AG04450 (cell line): ENCODE data around the gene PSMD13. TPM values are rescaled to one million over a fixed set of nuclear protein-coding genes. Genes with fewer than 3 reads are reported as not detected.
"Not testable (repeated sequence)": the region's sequence is repeated elsewhere in the genome, so short reads cannot be mapped to it uniquely, and the experiment has no call there.

Experiments used
- CTCF ChIA-PET: fragments of 300-600, 350-600 bp; formaldehyde crosslinking; extraction: SDS; loops from one replicate; lab custom pipeline; 2022; ENCODE audit warnings: antibody characterized with exemption, inconsistent platforms; lab: Charles Lee
- POLR2A ChIA-PET: fragments of 350-600 bp; formaldehyde crosslinking; extraction: SDS; loops from one replicate; lab custom pipeline; 2021; ENCODE audit warnings: antibody characterized with exemption, inconsistent platforms; lab: Yijun Ruan, JAX
- DNase-seq: peaks from one replicate; pipeline ENCODE4 v3.0.0-alpha.2; 2011; ENCODE audit warnings: low read depth, low spot score
- H3K27ac ChIP-seq: one replicate; pipeline ENCODE4 v1.5.1; 2012; ENCODE audit warnings: low read depth, low read length, control low read depth
- H3K27me3 ChIP-seq: one replicate; pipeline ENCODE4 v1.6.0; 2012; ENCODE audit warnings: low read length; ENCODE audit not compliant: control insufficient read depth, insufficient read depth
- H3K4me3 ChIP-seq: 2 replicates; pipeline ENCODE4 v1.5.1; 2011; ENCODE audit warnings: mild to moderate bottlenecking, low read depth, low read length, control low read depth
- H3K9me3 ChIP-seq: 2 replicates; pipeline ENCODE4 v1.5.1; 2012; ENCODE audit warnings: low read length; ENCODE audit not compliant: control insufficient read depth, insufficient read depth
- polyA plus RNA-seq: library from polyadenylated mRNA; depleted of rRNA; stranded (reverse); fragments of >200 nt; gene quantifications from 2 replicates; pipeline ENCODE4 v1.2.3, GENCODE V29; 2011
- TF ChIP-seq, protein P1 (sequence below): IDR thresholded peaks from 2 replicates; pipeline ENCODE4 v1.5.1; 2011; ENCODE audit warnings: low read depth, low read length, control low read depth, inconsistent platforms

The PSMD13 gene
- polyA plus RNA-seq, 1 experiment: 148 TPM

- CTCF ChIA-PET: interaction anchor here (6.8 kb wide), 1 partner anchor 15 kb away, joined by 51 read pairs; no protein-coding TSS in a partner anchor
- TF ChIP-seq, protein P1, sequence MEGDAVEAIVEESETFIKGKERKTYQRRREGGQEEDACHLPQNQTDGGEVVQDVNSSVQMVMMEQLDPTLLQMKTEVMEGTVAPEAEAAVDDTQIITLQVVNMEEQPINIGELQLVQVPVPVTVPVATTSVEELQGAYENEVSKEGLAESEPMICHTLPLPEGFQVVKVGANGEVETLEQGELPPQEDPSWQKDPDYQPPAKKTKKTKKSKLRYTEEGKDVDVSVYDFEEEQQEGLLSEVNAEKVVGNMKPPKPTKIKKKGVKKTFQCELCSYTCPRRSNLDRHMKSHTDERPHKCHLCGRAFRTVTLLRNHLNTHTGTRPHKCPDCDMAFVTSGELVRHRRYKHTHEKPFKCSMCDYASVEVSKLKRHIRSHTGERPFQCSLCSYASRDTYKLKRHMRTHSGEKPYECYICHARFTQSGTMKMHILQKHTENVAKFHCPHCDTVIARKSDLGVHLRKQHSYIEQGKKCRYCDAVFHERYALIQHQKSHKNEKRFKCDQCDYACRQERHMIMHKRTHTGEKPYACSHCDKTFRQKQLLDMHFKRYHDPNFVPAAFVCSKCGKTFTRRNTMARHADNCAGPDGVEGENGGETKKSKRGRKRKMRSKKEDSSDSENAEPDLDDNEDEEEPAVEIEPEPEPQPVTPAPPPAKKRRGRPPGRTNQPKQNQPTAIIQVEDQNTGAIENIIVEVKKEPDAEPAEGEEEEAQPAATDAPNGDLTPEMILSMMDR: no peak
Observed at GRCh38 chr11:235997-236773, 591 bp upstream of the PSMD13 start, which contains the start of gene SIRT3. TSS of gene SIRT3 (minus strand) at chr11:236342. CDS start at chr11:236328, 14 bp downstream.

GRCh38 chr11:238346-238745 lies 1.6 kb downstream of the PSMD13 start:
- not testable (repeated sequence) for H3K27ac ChIP-seq

More at GRCh38 chr11:235997-236773, 591 bp upstream of the PSMD13 start, which contains the start of gene SIRT3:
- peak within 1 kb of the TSS; percentile 74 for H3K27ac ChIP-seq
- no peaks in the 10 kb centered on the region for H3K27me3 ChIP-seq
- POLR2A ChIA-PET: interaction anchor here (1.1 to 1.6 kb wide), 2 partner anchors 28 to 29 kb away, joined by 3 to 7 read pairs; partner anchors contain the start of genes BET1L and RIC8A
- peak; percentile 21 for DNase-seq
- H3K4me3 ChIP-seq: peak within 1 kb of the TSS; percentile 96
- no peaks in the 10 kb centered on the region; the same call in 1 of the 2 replicates for H3K9me3 ChIP-seq

DNA sequence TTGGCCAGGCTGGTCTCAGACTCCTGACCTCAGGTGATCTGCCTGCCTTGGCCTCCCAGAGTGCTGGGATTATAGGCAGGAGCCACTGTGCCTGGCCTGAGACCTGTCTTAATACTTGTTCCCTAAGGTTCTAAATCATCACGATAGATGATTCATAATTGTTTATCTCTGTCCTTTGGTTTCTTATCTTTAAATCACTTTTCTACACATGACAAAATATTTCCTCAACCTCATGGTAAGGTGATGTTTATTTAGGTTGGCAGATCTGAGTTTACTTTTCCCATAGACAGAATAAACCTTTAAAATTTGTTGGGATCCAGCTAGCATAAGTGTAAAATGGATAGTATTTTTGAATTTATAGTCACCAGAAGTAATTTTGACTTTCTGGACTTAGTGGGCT lies 3.5 kb downstream of the PSMD13 start:
- no peak for DNase-seq
- Histone ChIP-seq H3K27me3 (no peaks in the 10 kb centered on the region), H3K9me3 (no peaks in the 10 kb centered on the region; the same call in 1 of the 2 replicates), H3K27ac (no peak overlapping the region), H3K4me3 (no peak overlapping the region)
- CTCF ChIA-PET: interaction anchor here (6.8 kb wide), 1 partner anchor 11 kb away, joined by 51 read pairs; no protein-coding TSS in a partner anchor
- TF ChIP-seq, protein P1: no peak
- POLR2A ChIA-PET: no interaction called here

More at GRCh38 chr11:238346-238745, 1.6 kb downstream of the PSMD13 start:
- CTCF ChIA-PET: interaction anchor here (6.8 kb wide), 1 partner anchor 13 kb away, joined by 51 read pairs; no protein-coding TSS in a partner anchor
- H3K4me3 ChIP-seq, H3K9me3 ChIP-seq, POLR2A ChIA-PET, H3K27me3 ChIP-seq, DNase-seq: not testable (repeated sequence)

DNA sequence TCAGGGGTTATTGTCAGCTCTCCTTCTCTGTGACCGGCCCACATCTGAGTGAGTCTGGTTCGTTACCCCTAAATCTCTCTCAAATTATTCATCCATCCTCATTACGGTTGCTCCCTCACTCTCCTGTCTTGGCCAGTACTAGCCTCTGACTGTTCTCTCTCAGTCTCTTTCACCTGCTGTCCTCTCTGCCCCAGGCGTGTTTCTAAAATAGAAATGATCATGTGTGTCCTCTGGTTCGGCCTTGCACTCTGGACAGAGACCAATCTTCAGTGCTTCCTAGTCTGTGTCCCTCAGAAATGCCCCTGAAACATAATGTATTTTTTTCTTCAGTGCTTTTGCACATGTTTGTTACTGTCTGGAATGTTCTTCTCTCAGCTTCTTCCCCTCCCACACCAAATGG lies 4.9 kb downstream of the PSMD13 start:
- Histone ChIP-seq H3K9me3 (no peaks in the 10 kb centered on the region; the same call in 1 of the 2 replicates), H3K4me3 (no peak overlapping the region), H3K27ac (no peak overlapping the region), H3K27me3 (no peaks in the 10 kb centered on the region)
- DNase-seq: no peak
- POLR2A ChIA-PET: no interaction called here
- TF ChIP-seq, protein P1: no peak
- CTCF ChIA-PET: interaction anchor here (6.8 kb wide), 1 partner anchor 9 kb away, joined by 51 read pairs; no protein-coding TSS in a partner anchor

DNA sequence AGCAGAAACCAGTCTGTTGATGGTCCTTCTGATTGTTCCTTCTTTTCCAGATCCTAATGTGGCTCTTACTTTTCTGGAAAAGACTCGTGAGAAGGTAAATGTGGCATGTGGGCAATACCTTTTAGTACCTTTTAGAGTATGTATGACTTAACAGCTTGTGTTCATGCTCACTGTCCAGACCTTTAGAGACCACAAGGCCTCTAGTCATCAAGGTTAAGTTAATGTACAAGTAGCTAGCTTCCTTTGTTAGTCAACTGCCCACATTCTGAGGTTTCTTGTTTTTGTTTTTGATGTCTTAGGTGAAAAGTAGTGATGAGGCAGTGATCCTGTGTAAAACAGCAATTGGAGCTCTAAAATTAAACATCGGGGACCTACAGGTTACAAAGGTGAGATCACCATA lies 7.6 kb downstream of the PSMD13 start:
- Histone ChIP-seq H3K9me3 (no peaks in the 10 kb centered on the region), H3K27me3 (no peaks in the 10 kb centered on the region), H3K27ac (no peak overlapping the region), H3K4me3 (no peak overlapping the region)
- ChIA-PET POLR2A (interaction anchor here (0.8 kb wide), 1 partner anchor 47 kb away, joined by 7 read pairs; no protein-coding TSS in a partner anchor), CTCF (no interaction called here)
- TF ChIP-seq, protein P1: no peak
- no peak for DNase-seq
